Fibroblast of upper back skin (primary cell): Measurements from ENCODE around the gene CUL4A.
A peak's percentile ranks its signal among the peaks of the same experiment; 100 is the strongest.
"Not testable (repeated sequence)": the region's sequence is repeated elsewhere in the genome, so short reads cannot be mapped to it uniquely, and the experiment has no call there.

ENCODE experiments used
- DNase-seq: peaks from one replicate; pipeline ENCODE4 v3.0.0-alpha.2; 2013

CUL4A gene

DNA sequence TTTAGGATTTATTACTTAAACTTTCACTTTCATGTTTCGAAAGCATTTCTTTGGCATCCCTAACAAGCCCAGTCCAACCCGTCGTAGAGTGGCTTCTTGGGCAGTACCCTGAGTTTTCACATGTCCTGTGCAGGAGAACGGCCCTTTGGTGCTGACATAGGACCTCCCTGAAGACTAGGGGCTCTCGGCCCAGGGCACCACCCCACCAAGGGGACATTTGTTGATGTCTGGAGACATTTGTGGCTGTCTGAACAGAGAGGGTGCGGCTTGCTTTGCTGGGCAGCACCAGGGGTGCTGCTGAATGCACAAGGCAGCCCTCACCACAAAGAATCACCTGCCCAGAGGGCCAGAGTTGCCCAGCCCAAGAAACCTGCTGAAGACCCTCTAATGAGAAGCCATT, 30.6 kb downstream of the CUL4A start:
- no peak for DNase-seq

DNA sequence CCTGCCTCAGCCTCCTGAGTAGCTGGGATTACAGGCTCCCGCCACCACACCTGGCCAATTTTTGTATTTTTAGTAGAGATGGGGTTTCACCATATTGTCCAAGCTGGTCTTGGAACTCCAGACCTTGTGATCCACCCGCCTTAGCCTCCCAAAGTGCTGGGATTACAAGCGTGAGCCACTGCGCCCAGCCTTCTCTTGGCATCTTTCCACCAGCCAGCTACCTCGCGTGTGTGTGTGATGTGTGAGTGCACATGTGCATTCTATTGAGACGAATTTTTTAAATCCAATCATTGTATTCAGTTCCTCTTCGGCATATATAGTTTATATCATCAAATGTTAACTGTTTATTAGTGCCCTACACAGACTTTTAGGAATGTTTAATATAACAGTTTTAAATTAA, 32.2 kb downstream of the CUL4A start:
- not testable (repeated sequence) for DNase-seq

DNA sequence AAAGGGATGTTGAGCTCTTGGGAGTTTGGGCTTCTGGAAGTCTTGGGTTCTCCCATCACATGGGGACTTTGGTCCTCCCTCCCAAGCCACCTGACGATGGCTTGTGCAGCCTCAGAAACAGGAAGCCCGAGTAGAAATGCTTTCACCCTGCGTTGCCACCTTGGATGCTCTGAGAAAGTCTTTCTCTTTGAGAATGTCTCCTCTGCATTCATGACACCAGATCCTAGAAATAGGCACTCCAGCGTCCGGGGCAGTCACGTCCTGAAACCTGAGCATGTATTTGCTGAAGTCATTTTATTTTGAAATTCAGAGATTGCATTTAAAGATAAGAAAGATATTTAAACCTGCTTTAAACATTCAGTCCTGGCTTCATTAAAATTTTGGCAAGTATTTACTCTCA, 34.4 kb downstream of the CUL4A start:
- DNase-seq: no peak

GRCh38 chr13:113245849-113246796, 36.7 kb downstream of the CUL4A start:
- DNase-seq: no peak

- DNase-seq: no peak
Observed at GRCh38 chr13:113252516-113253095, 43.2 kb downstream of the CUL4A start.

DNA sequence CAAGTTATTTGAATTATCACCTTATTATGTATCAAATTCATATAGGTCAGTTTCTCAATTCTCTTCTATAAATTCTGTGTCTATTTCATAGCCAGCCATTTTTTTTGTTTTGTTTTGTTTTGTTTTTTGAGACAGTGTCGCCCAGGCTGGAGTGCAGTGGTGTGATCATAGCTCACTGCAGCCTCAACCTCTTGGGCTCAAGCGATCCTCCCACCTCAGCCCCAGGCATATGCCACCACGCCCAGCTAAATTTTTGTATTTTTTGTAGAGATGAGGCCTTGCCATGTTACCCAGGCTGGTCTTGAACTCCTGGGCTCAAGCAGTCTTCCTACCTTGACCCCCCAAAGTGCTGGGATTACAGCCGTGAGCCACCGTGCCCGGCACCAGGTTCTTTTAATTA, 48.5 kb downstream of the CUL4A start:
- not testable (repeated sequence) for DNase-seq

DNA sequence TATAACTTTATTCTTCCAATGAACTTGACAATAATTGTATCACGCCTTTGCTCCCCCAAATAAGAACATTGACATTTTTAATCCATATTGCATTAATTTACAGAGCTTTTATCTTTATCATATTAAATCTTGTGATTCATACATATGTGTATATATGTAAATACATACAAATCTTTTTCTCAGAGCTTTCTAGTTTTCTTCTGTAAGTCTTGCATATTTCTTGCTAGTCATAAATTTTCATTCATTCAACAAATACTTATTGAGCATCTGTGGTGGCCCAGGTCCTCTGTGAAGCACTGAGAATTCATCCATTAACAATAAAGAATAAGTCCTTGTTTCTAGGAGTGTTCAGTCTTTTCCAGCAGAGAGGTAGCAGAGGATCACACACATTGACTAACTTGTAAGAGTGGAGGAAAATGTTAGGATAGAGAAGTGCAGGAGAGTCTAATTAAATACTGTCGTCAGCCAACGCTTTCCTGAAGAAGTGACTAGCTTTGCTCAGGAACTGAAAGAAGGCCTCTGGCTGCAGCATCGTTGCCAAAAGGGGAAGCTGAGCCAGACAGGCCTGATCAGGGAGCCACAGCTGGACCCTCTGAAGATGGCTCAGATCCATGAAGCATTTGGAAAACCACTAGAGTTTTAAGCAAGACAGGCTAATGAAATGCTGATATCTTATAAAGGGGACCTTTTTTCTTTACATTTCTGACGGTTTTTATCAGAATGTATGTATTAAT, 49.1 kb downstream of the CUL4A start:
- DNase-seq: no peak

GRCh38 chr13:113260996-113261395, 51.6 kb downstream of the CUL4A start:
- no peak for DNase-seq

DNA sequence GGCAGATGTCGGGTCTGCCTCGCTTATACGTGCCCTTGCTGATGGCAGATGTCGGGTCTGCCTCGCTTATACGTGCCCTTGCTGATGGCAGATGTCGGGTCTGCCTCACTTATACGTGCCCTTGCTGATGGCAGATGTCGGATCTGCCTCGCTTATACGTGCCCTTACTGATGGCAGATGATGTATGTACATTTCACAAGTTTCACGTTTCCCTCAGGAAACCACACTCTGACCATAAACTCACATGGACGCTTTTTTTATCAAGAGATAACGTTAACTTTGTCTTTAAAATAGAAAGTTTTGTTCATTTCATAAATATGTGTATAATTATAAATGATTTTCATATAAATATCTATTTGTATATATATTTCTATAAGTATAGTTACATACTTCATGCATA, 53.6 kb downstream of the CUL4A start:
- DNase-seq: not testable (repeated sequence)

DNA sequence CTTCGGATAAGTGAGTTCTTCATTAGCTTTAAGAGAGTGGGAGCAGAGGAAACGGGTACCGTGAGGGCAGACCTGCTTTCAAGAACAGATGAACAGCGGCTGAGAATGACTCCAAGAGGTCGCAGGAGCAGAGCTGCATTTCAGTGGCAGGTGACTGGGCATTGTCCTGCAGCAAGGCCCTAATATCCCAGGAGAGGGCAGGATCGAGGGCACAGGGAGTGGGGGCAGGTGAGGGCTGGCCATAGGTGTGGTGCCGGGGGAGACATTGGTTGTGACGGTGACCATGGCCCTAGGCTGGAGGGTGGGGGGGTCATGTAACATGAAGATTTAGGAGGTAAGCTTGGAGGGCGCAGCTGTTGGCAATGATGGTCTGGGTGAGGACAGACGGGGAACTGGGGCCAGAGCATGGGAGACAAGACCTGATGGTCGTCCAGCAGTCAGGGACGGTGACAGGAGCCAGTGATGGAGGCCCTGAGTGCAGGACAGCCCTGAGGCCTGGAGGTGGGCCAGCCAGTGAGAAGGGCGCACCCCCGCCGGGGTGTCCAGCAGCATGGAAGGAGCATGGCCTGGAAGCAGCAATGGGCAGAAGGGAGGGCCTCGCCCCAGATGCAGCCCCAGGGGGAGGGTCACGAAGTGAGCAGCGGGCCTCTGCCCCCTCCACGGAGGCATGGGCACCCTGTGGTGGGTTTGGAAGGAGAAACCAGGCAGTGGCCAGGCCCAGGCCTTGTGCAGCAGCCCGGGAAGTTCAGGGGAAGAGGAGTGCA, 58.4 kb downstream of the CUL4A start:
- DNase-seq: no peak

DNA sequence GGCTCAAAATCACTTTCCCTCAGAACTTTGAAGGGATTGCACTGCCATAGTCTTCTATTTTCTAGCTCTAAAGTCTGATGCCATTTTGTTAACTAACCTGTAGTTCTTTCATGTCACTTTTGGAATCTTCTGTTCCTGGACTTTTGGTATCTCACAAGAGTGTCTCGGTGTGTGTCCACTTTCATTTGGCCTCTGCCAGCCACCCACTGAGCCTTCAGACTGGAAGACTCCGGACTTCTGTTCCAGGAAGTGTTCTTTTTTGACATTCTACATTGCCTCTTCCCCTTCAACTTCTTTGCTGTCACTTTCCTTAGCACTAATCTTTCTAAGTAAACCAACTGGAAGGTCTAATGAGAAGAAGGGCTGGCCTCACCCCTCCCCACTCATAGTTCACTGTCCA, 62.6 kb downstream of the CUL4A start:
- no peak for DNase-seq

GRCh38 chr13:113272701-113273181, 63.3 kb downstream of the CUL4A start:
- no peak for DNase-seq

- DNase-seq: no peak
Observed at GRCh38 chr13:113273321-113273720, 63.9 kb downstream of the CUL4A start.

DNA sequence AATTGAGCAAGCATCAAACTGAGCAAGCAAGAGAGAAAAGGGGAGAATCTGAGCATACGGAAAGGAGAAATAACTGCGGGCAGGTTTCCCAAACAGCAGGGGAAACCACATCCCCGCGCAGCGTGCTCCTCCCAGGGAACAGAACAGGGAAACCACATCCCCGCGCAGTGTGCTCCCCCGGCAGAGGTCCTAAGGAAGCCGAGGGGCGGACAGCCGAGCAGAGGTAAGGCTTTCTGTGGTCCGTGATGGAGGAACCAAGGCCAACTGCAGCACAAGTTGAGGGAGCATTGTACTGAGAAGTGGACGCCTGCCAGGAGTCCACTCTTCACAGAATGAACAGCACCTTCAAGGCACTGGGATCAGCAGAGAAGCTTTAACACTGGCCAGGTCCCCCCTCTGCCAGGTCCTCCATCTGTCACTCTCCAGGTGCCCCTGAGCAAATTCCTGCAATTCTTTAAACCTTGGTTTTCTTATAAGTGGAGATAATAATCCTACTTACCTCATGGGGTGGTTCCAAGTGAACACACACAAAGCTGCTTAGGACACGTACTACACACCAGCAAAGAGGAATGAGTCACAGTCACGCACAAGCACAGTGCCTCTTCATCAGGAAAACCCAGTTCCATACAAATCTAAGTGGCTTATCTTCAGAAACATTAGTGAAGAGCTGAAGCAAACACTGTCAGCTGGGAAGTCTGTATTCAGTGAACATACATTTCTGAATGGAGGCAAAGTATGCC, 64.6 kb downstream of the CUL4A start:
- DNase-seq: peak; percentile 39

DNA sequence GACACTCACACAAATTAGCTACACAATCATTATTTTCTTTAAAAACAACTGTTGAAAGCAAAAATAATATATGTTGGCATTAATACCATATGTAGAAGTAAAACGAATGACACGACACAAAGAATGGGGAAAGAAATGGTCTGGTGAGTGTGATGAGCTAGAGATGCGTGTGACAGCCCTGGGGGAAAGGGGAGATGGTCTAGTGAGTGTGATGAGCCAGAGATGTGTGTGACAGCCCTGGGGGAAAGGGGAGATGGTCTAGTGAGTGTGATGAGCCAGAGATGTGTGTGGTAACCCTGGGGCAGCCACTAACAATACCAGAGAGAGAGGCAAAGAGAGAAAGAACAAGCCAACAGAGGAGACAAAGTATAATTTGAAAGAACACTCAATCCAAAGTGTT, 65.3 kb downstream of the CUL4A start:
- DNase-seq: no peak

GRCh38 chr13:113275387-113275786, 66.0 kb downstream of the CUL4A start:
- DNase-seq: peak; percentile 67

DNA sequence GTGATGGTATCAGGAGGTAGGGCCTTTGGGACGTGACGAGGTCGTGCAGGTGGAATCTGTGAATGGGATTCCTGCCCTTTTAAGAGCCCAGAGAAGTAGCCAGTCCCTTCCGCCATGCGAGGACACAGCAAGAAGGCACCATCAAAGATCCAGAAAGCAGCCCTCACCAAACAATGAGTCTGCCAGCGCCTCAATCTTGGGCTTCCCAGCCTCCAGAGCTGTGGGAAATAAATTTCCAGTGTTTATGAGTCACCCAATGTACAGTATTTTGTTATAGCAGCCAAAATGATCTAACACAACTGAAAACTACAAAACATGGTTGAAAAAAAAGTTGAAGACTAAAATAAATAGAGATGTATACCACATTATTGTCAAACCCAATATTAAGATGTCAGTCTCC, 70.7 kb downstream of the CUL4A start:
- DNase-seq: no peak

DNA sequence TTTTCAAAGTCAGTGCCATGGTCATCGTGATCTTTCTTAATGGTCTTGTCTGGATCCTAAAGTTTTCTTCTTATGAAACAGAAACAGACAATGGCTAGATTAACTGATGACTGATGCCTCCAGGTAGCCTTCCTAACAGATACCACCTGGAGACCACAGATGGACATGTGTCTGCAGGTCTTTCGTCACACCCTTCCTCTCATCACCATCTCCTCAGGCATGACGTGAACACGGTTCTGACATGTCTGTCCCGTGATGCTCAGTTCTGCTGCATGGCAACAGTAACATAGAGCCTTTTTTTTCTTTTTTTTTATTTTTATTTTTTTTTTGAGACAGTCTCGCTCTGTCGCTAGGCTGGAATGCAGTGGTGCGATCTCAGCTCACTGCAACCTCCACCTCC, 74.5 kb downstream of the CUL4A start:
- no peak for DNase-seq

DNA sequence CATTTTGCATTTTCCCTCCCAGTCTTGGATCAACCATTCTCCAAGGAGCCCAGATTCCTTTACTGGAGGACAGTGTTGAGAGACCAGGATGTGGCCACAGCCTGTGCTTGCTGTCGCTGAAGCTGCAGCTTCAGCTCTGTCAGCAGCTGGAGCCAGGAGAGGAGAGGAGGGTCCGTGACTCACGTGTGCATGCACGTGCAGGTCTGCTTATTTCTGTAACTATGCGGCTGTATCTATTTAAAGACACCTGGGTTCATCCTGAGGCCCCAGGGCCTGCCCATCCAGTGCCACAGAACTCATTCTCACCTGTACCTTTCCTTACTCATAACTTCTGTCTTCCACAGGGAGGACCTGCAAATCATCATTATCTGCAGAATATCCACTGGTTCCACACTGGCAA, 79.5 kb downstream of the CUL4A start:
- no peak for DNase-seq

DNA sequence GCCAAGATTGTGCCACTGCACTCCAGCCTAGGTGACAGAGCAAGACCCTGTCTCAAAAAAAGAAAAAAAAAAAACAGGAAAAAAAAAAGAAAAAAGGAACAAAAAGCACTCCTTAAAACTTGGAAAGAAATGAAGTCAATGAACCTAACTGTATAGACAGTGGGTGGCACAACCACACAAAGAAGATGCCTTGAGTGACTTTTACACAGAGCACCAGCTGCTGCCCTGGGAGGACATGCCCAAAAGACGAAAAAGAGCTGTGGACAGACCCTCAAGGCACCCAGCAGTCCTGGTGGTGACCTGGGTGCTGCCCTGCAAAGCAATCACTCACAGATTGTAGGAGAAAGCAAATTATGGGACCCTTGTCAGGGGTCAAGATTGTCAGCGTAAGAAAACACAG, 81.7 kb downstream of the CUL4A start:
- no peak for DNase-seq

GRCh38 chr13:113292021-113292862, 82.8 kb downstream of the CUL4A start:
- DNase-seq: no peak
